HCEC 1CT (cell line): ENCODE results near the gene GPR135.
A peak's percentile ranks its signal among the peaks of the same experiment; 100 is the strongest.

ENCODE experiments used
- DNase-seq: peaks from one replicate; pipeline ENCODE4 v3.0.0-alpha.2; 2017

The GPR135 gene, protein sequence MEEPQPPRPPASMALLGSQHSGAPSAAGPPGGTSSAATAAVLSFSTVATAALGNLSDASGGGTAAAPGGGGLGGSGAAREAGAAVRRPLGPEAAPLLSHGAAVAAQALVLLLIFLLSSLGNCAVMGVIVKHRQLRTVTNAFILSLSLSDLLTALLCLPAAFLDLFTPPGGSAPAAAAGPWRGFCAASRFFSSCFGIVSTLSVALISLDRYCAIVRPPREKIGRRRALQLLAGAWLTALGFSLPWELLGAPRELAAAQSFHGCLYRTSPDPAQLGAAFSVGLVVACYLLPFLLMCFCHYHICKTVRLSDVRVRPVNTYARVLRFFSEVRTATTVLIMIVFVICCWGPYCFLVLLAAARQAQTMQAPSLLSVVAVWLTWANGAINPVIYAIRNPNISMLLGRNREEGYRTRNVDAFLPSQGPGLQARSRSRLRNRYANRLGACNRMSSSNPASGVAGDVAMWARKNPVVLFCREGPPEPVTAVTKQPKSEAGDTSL

DNA sequence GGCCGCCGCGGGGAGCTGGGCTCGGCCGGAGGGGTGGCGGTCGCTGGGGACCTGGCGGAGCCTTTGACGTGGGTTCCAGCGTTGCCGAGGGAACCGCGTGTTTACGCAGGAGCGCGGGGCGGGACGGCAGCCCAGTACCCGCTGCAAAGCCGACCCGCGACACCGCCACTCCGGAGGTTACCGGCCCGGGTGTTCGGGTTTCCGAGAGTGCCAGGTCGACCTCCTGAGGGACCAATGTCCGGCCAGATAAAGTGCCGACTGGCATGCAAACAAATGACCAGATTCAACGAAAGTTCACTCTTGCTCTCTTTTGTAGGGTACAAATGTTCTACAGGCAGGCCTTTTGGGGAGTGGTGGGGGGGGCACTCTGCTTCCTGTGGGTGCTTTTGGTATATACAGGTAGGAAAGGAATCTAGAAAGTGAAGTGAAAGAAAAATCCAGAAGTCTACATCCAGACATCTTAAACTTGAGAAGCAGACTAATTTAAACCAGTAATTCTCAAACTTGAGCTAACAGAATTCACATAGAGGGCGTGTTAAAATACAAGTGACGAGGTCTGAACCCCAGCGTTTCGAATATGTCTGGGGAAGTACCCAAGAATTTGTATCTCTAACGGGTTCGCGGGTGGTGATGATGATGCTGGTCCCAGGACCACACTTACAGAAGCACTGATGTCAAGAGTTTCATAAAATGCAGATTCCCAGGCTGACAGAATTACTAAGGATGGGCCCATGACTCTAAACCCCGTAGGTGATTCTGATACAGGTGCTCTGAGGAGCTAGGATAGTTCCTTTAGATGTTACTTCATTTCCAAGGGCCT, at the start of gene GPR135:
TSS of gene GPR135 (minus strand) at position 65 of the 820 bp plus-strand sequence. CDS start 154 bp downstream, outside the sequence.
- no peak for DNase-seq

DNA sequence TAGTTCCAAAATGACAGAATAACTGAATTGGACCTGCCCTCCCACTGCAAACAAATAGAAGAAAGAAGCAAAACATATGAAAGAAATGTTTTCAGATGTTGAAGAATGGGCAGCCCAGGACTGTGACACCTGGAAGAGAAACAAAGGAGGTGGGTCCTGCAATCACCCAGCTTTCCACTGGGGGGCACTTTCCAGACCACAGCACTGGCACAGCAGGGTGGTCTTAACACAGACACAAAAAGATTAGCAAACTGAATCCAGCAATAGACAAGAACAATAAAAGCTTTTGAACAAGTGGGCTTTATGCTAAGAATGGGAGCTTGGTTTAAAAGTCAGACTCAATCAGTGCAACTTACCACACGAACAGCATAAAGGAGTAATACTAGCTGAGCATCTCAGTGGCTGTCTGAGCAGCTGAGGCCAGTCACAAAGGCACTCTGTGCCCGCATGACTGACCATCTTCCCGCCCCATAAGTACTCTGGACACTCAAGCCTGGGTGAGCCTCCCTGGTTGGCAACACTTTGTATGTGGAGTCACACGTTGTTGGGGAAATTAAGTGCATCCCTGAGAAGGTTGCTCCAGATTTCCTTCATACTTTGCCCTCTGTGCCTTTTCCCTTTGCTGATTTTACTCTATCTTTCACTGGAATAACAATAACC, 46.9 kb upstream of the GPR135 start:
- no peak for DNase-seq

DNA sequence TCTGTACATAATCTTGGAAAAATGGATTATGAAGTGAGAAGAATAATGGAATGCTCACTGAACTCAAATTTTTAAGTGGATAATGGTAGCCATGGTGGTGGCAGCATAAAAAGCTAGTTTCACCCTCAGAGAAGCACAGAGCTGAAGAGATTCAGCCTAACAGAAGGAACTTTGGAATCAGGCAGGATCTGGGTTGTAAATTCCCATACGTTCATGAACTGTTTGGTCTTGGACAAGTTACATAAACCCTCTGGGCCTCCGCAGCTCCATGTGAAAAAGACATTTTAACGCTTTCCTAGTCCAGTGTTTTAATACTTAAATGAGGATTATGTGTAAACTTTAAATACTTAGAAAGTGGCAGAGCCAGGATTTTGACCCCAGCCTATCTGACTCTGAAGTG, 45.8 kb upstream of the GPR135 start:
- DNase-seq = no peak

DNA sequence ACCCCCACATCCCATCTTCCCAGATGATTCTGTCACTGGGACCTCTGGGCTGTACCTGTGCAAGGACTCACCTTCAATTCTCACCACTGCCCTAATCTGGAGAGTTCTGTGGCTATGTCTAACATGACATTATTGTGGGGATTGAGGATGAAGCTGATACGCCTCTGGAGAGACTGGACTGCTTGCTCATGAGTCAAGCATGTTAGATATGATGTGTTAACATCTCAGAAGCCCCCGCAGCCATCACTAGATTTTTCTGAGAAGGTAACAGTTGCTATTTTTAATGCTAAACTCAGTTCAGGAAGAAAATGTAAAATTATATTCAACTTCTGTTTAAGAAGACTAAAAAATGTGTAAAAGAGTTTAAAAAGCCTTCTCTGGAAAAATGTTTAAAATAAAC, 44.8 kb upstream of the GPR135 start:
- no peak for DNase-seq

DNA sequence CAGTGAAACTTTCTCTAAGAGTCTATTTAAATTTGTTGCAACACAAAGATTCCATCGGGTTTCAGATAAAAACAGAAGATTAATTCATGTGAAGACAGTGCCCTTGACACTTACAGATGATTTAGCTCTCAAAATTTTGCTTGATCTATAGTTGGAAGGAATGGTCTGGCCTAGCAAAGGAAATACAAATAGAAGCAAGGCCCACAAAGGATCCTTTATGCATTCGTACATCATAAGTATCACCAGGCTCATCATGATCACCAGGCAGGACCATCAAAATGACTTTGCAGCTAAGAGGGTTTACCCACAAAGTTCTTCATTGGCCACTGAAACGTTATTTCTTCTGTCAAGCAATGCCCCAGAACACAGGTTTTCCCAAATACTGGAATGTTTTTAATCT, 43.9 kb upstream of the GPR135 start:
- DNase-seq = no peak

DNA sequence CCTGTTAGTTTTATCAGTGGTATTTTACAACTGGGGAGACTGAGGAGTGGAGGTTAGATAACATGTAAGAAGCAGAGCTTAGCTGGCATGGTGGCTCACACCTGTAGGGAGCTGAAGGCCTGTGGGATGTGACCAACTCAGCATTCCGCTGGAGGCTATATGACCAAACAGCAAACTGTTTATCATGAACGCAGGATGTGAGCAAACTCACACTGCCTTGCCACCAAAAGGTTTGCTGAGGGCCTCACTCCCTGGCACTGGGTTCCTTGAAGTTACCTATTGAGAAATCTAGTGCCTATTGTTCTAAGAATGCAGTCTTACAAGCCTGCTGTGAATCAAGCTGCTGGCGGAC, 42.5 kb upstream of the GPR135 start:
- no peak for DNase-seq

DNA sequence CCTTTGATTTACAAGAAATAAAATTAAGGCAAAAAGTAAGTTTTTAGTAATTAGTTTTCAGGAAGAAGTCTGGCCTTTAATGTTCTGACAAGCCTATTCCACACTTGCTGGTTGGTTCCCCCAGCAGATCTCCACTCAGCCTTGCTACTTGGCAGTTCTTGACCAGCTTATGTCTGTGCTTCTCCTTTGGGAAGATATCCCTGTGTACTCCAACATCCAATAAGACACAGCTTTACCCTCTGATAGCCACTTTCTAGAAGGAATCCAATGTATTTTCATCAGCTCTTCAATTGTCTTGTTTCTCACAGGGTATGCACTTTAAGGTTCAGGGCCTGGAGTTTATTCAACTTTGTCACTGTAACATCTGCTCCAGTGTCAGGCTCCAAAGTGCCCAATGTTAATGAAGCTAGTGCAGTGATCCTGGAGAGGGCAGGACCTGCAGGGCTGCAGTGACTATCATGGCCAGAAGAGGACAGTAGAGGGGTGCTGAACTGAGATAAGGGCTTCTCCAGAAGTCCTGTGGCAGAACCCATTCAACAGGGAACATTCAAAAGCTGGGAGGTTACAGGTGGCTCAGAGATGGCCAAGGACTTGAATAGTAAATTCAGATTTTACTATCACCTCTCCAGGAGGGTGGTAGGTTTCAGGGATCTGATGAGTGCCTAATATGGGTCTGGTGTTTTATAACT, 42.0 kb upstream of the GPR135 start:
- DNase-seq = peak; percentile 58

DNA sequence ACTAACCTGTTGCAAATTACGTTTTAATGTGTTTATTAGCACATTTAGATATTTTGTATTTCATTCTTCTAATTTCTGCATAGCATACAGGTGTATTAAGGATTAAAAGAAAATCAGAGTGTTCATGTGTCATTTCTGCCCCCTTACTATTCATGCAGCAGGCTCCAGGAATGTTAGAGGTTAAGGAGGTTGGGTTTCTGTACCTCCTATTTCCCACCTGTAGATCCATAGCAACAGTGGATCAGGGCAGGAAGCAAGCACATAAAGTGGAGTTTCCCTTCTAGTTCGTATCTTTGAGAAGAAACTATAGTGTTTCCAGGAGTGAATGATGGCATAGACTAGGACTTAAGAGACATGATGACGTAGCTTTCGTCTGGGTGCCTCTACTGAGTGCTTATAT, 38.1 kb upstream of the GPR135 start:
- DNase-seq = no peak

DNA sequence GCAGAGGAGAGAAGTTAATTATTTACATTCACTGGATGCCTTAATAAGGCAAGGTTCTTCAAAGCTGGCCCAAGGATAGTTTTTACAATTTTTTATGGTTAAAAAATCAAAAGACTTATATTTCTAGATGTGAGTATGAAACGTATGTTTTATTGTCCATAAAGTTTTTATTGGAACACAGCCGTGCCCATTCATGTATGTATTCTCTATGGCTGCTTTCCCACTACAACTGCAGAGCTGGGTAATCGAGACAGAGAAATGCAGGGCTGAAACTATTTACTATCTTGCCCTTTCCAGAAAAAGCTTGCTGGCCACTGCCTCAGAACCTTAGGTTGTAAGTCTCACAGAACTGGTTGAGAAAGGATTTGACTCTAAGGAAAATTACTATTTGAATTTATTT, 35.6 kb upstream of the GPR135 start:
- no peak for DNase-seq

DNA sequence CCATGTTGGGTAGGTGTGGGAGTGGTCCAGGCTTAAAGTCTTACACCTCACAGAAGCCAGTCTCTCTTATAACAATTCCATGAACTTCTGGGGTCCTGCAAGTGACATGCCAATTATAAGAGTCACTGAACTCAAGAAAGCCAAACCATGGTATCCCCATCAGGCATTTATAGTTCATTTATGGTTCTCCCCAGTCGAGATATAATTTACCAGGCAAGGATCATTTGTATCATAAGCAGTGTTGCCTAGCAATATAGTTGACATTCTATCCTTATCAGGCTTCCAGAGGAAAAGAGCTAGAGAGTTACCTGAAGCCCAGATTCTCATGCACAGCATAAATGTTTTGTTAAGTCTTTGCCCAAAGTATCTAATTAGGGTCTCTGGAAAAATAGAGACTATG, 27.2 kb upstream of the GPR135 start:
- no peak for DNase-seq

DNA sequence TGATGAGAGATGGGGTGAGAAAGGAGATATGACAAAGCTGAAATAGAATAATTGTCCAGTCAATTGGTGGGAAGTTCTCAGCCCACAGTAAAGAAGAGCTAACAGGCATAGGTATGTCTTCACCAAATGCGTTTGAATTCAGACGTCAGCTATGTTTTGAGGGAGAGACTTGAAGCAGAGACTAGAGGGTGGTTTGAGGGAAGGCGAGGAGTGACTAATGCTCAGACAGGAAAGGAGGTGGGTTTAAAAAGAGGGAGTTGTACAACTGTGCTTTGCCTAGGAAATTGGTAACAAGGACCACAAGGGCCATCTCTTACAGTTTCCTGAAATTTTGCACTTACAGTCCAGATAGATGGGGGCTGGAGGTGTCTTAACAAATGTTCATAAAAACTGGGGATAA, 25.6 kb upstream of the GPR135 start:
- DNase-seq = no peak

DNA sequence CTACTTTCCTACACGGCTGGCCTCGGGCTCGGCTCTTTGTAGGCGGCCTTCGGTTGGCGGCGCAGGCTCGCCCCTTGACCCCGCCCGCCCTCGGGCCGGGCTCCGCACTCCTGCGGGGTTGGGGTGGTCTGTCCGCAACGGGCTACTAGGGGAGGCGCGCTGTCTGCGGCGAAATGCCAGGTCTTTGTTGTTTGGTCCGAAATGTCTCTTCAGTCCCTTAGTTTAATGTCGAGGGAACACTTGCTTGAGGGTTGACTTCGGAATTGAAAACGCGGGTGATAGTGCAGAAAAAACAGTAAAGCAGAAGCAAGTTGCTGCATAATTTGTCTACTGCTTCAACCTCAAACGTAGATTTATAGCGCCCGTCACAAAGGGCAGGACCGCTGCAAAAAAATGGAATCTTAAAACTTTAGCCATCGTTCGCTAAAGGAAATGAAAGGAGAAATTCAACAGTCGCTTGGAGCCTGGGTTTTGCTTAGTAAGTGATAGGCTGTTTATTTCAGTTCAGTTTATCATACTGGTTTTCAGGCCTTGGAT, 19.5 kb upstream of the GPR135 start:
- DNase-seq = peak; percentile 13

DNA sequence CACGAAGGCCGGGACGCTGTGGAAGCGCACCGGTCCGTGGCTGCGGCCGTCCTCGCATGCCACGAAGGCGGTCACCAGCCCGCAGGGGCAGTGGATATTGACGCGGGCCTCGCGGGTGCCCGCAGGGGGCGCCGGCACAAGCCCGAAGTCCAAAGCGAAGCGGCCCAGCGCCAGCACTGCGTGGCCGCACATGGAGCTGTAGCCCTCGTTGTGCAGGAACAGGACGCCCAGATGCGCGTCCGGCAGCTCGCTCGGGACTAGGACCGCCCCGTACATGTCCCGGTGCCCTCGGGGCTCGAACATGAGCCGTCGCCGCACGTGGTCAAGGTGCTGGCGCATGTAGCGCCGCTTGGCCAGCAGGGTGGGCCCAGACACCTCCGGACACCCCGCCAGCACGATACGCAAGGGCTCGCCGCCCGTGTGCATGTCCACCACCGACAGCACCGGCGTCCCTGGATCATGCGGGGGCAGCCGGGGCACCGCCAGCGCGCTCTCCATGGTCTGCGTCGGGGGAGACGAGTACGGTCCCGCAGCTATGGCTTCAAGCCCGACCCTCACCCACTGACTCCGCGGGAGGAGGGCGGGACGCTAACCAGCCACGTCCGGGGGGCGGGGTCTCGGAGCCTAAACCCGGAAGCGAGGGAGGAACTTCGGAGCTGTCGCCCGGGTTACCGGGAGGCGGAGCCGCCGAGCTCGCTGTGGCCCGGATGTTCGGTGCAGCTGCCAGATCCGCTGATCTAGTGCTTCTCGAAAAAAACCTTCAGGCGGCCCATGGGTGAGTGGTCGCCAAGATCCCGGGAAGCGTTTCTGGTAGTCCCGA, 18.8 kb upstream of the GPR135 start, which contains the start of the genes JKAMP and L3HYPDH:
TSS of gene JKAMP (plus strand) at position 699 of the 820 bp plus-strand sequence. CDS start at position 772, 73 bp downstream.
TSS of gene L3HYPDH (minus strand) at position 590 of the 820 bp plus-strand sequence. CDS start at position 498, 92 bp downstream.
- peak; percentile 94 for DNase-seq

DNA sequence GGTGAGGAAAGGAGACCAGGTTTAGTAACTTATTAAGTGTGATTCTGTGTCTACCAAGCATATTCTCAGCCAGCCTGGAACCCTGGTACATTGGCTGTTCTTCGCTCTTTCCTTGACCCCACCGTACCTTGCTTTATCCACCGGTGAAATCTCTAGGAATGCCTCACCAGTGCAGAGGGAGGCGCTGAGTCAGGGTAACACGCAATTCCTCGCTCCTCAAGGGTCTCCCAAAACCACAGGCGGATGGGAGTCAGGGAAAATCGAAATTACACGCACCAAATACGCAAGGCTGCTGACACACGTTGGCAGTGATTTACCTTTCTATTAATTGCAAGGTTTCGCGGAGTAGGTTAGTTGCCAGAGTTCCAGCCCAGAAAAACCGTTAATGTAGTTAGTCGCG, 18.2 kb upstream of the GPR135 start:
- peak; percentile 58 for DNase-seq

DNA sequence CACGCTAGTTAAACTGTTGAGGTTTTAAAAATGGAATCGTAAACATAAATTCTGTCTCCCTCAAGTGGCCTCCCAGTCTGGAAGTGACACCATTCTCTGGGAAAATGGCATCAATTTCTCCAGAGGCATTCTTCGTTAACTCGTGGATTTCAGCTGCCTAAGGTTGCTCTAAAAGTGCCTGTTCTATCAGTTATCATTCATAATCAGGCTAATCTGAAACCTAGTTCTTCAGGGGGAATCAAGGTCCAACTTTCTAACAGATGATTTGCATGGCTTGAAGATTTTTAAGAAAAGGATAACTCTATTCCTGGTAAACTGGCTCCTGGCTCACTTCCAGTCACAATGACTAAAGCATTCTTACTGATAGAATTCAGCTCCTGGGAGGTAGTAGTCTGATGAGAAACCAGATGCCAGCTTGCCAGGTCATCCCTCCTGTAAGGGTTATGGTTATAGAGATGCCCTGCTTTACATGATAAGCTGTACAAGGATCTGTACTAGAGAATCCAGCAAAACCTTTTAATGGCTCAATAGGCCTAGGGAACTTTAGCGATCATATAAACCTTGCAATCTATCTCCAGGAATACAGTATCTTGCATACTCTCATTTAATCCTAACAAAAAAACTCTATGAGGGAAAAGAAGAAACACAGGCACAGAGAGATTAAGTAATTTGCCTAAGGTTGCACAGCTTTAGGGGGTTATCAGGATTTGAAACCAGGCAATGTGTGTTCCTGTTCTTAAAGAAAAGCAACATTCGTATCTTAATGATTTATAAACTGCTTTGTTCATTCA, 17.6 kb upstream of the GPR135 start:
- DNase-seq = peak; percentile 92

DNA sequence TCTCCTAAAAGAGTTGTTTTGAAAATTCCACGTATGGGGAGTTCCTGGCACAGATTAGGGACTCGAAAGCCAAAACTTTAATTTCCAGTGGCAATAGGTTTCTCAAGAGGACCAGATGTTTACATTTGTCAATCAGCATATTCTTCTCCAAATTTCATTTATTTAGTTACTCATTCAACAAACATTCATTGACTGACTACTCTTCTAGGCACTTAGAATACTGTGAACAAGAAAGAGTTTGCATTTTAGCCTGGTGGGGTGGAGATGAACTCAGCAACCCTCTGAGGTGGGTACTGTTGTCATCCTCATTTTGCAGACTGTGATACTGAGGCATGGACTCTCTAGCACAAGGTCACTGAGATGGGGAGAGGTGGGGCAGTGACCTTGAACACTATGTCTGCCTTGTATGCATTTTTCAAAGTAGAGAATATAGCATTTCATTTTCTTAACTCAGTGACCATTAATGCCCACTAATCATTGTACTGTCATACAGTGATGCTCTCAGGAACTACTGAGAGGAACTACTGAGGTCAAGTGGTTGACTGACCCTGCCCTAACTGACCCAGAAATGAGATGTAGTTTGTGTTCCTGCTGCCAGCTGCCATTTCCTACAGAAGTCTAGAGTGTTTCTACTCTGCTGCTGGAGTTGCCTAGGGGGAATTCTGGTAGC, 16.8 kb upstream of the GPR135 start:
- peak; percentile 82 for DNase-seq

DNA sequence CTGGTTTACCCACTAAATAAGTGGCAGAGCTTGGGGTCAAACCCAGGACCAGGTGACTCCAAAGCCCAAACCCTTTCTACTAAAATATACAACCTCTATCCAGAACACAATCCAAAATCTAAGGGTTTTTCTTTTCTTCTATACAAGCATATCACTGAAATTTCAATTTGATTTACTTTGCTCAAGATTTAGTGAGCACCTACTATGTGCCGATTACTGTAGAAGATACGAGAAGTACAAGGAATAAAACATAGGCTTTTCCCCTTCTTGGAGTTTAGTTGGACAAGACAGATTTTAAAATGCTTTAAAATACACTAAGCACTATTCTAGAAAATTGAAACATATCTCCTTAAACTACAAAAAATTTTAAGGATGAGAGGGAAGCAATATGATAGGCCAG, 16.2 kb upstream of the GPR135 start:
- DNase-seq = no peak

DNA sequence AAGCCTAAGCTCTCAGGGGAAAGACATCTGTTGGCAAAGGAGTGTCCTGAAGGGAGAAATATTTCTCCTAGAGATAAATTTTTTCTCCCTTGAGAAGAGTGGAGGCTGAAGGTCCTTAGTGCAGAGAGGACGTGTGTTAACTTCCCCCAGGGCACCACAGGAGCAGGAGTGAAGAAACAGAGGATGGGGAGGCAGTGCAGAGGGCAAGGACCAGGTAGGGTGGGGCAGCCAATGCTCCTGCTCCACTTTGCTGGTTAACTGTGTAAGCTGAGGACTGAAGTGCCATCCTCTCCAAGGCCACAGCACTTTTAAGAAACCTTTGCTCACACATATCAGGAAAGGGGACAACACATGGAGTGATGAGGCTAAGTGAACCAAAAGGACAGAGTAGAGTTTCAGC, 15.0 kb upstream of the GPR135 start:
- no peak for DNase-seq

DNA sequence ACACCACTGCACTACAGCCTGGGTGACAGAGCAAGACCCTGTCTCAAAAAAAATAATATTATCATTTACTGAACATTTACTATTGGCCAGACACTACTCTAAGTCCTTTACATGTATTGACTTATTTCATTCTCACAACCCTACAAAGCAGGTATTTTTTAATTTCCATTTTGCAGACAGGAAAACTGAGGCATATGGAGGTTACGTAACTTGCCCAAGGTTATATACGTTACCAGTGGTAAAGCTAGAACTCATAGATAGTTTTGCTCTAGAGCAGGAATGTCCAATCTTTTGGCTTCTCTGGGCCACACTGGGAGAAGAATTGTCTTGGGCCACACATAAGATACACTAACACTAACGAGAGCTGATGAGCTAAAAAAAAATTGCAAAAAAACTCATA, 13.4 kb upstream of the GPR135 start:
- DNase-seq = no peak

DNA sequence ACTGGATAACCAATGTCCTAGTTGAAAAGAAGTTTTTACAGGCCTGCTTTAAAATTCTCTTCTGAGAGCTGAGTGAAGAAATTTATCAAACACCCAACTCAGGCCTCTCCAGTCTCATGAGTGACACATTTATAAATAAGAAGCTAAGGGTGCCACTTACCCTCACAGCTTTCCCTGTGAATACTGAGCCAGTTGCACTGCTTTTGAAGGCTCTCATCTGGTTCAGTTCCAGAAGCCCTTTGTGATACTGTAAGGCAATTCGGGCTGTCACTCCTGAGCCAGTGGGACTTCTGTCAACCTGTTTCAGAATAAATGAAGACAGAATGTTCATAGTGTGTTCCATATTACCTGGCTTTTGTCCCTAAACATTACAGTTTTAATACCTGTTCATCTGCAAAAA, 10.5 kb upstream of the GPR135 start:
- DNase-seq = no peak
